Measurements from ENCODE around the gene WRNIP1. TPM values are rescaled to one million over a fixed set of nuclear protein-coding genes. Genes with fewer than 3 reads are reported as not detected.

Gene WRNIP1
- total and polyA plus RNA-seq, 7 donors, result 26.5 to 73.9 (median 48.9) TPM

GRCh38 chr6:2775003-2775402 is 9.8 kb downstream of the WRNIP1 start:
- Histone ChIP-seq H3K27me3 (ENCODE audit: insufficient read depth in 3 of 3, low read length in 2 of 3) (no peaks in the 10 kb centered on the region), H3K9me3 (no peaks in the 10 kb centered on the region), H3K27ac (no peak overlapping the region), H3K4me3 (no peak overlapping the region), H3K36me3 (ENCODE audit: insufficient read depth in 1 of 2, low read depth in 1 of 2) (peaks cover 7 to 50% of the 10 kb centered on the region in 2 donors), H3K4me1 (peaks cover 25% of the 10 kb centered on the region)
- no peak for DNase-seq
- ATAC-seq, result no peak
- WGBS, 3 donors, result 68 to 95% (median 82%) methylated on average over 1 of the region's 1 CpG
- TF ChIP-seq CTCF (IDR thresholded peaks at IDR 0.05), result no peak
- intact Hi-C loops (cut with DNase I), result loop anchor here in 1 of 2 donors (10.0 kb wide), 1 partner anchor 300 kb away; no protein-coding TSS in a partner anchor

- DNase-seq, result no peak
- intact Hi-C loops (cut with DNase I), result loop anchor here in 1 of 2 donors (10.0 kb wide), 1 partner anchor 298 kb away; no protein-coding TSS in a partner anchor
- Histone ChIP-seq H3K27me3 (ENCODE audit: insufficient read depth in 3 of 3, low read length in 2 of 3) (no peaks in the 10 kb centered on the region), H3K9me3 (no peaks in the 10 kb centered on the region), H3K27ac (no peak overlapping the region), H3K4me3 (no peak overlapping the region), H3K4me1 (peaks cover 8% of the 10 kb centered on the region), H3K36me3 (ENCODE audit: insufficient read depth in 1 of 2, low read depth in 1 of 2) (peaks cover 12 to 60% of the 10 kb centered on the region in 2 donors)
- no peak for TF ChIP-seq CTCF (IDR thresholded peaks at IDR 0.05)
- 91 to 95% (median 93%) methylated on average over 3 of the region's 3 CpGs for WGBS, 3 donors
- ATAC-seq, result no peak
Measured at GRCh38 chr6:2777249-2777648, 12.1 kb downstream of the WRNIP1 start.

DNA sequence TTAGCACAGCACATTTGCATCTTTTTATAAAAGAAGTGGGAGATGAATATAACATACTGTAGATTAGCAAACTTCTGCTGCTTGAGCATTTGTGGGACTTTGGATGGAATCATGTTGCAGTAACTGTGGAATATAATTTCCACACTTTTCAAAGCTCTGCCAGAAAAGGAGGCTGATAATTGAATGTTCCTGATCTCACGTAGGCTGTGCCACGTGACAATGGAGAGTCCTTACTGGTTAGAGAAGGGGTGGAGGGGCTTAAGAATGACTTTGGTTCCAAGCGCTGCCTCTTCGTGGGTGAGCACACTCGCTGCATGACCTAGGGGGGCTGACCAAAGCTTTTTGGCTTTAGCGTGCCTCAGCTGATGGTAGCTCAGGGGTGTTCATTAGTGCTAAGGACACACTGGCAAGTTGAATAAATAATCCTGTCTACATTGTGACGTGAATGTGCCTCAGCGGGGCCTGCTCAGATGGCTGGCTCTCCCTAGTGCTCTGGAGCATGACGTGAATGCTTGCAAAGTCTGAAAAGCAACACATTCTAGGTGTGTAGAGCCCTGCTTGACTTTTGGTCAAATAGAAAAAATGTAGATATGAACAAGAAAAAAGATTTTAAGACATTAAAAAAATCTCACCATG is 15.0 kb downstream of the WRNIP1 start:
- whole genome bisulfite sequencing, 3 donors, result 69 to 84% (median 73%) methylated on average over 9 of the region's 9 CpGs
- H3K4me1 ChIP-seq, result peaks cover 34% of the 10 kb centered on the region
- peaks cover 5 to 47% of the 10 kb centered on the region in 2 donors for H3K36me3 ChIP-seq (ENCODE audit: insufficient read depth in 1 of 2, low read depth in 1 of 2)
- no peak for TF ChIP-seq CTCF (IDR thresholded peaks at IDR 0.05)
- ATAC-seq, result no peak
- no peak overlapping the region for H3K27ac ChIP-seq
- intact Hi-C loops (cut with DNase I), result no loop called here
- H3K27me3 ChIP-seq (ENCODE audit: insufficient read depth in 3 of 3, low read length in 2 of 3), result no peaks in the 10 kb centered on the region
- H3K9me3 ChIP-seq, result no peaks in the 10 kb centered on the region
- no peak overlapping the region for H3K4me3 ChIP-seq
- no peak for DNase-seq

DNA sequence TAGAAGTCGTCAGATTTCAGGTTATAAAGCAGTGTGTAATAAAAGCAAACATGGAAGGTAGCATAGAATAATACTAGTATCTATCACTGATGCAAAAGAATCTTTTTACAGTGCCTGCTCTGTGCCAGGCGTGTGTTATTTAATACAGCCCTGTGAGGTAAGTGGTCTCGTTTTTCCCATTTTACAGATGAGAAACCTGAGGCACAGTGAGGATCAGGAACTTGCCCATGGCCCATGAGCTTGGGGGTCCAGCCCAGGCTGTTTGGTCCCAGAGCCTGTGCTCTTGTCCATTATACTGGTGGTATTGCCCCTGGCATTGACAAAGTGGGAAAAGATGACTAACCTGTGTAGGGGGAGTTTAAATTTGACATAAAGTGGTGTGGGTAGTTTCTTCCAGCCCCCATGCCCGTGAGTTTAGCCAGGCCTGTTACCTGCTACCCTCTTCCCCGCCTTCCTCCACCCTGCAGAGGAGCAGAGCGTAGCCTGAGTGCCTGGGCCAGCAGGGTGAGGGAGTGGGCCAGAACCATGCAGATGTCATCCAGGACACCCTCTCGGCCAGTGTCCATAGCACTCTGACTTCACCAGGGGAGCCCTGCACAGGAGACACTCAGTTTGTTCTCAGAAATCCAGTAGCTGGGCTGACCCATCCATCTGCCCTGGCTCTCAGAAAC is 16.6 kb downstream of the WRNIP1 start:
- WGBS, 3 donors, result 80 to 89% (median 85%) methylated on average over 7 of the region's 7 CpGs
- no peaks in the 10 kb centered on the region for H3K9me3 ChIP-seq

More for the DNA sequence above, 16.6 kb downstream of the WRNIP1 start:
- TF ChIP-seq CTCF (IDR thresholded peaks at IDR 0.05), result no peak
- Histone ChIP-seq H3K4me1 (peaks cover 28% of the 10 kb centered on the region), H3K27me3 (ENCODE audit: insufficient read depth in 3 of 3, low read length in 2 of 3) (no peaks in the 10 kb centered on the region), H3K4me3 (no peak overlapping the region), H3K36me3 (ENCODE audit: insufficient read depth in 1 of 2, low read depth in 1 of 2) (peaks cover 5 to 50% of the 10 kb centered on the region in 2 donors), H3K27ac (peak overlapping the region; percentile 39)
- intact Hi-C loops (cut with DNase I), result no loop called here
- no peak for DNase-seq
- ATAC-seq, result no peak
